NAMALWA (cell line): ENCODE measurements around the gene RHO.

Source experiments
- DNase-seq: peaks from one replicate; pipeline ENCODE4 v3.0.0-alpha.2; 2015; ENCODE audit warnings: low spot score

RHO gene

GRCh38 chr3:129519896-129520715 lies 8.3 kb upstream of the RHO start:
- DNase-seq: no peak

GRCh38 chr3:129520960-129521359 lies 7.5 kb upstream of the RHO start:
- DNase-seq: no peak

- no peak for DNase-seq
Observed at GRCh38 chr3:129521611-129522010, 6.8 kb upstream of the RHO start.

GRCh38 chr3:129522953-129523352 lies 5.5 kb upstream of the RHO start:
- no peak for DNase-seq

GRCh38 chr3:129524081-129524480 lies 4.4 kb upstream of the RHO start:
- DNase-seq: no peak

GRCh38 chr3:129525341-129525968 lies 3.0 kb upstream of the RHO start:
- no peak for DNase-seq

- peak; percentile 75 for DNase-seq
Observed at GRCh38 chr3:129526121-129526900, 2.1 kb upstream of the RHO start.

- DNase-seq: no peak
Observed at GRCh38 chr3:129527262-129527661, 1.2 kb upstream of the RHO start.

GRCh38 chr3:129529436-129530210 lies 1.2 kb downstream of the RHO start:
- DNase-seq: no peak

GRCh38 chr3:129530251-129530791 lies 1.9 kb downstream of the RHO start:
- no peak for DNase-seq

GRCh38 chr3:129530821-129531220 lies 2.4 kb downstream of the RHO start:
- DNase-seq: no peak

GRCh38 chr3:129531699-129532098 lies 3.3 kb downstream of the RHO start:
- DNase-seq: no peak

GRCh38 chr3:129532261-129532660 lies 3.8 kb downstream of the RHO start:
- DNase-seq: no peak

GRCh38 chr3:129533406-129533805 lies 5.0 kb downstream of the RHO start:
- DNase-seq: no peak

GRCh38 chr3:129534428-129535027 lies 6.1 kb downstream of the RHO start:
- no peak for DNase-seq

- DNase-seq: no peak
Observed at GRCh38 chr3:129535075-129535474, 6.6 kb downstream of the RHO start.

- DNase-seq: no peak
Observed at GRCh38 chr3:129536374-129536667, 7.9 kb downstream of the RHO start.

- DNase-seq: no peak
Observed at GRCh38 chr3:129536804-129537203, 8.4 kb downstream of the RHO start.

- no peak for DNase-seq
Observed at GRCh38 chr3:129539206-129539605, 10.8 kb downstream of the RHO start.

- DNase-seq: no peak
Observed at GRCh38 chr3:129540776-129541516, 12.5 kb downstream of the RHO start.

GRCh38 chr3:129542747-129543146 lies 14.3 kb downstream of the RHO start:
- no peak for DNase-seq
